Smooth muscle cell of the pulmonary artery (primary cell): Measurements from ENCODE around the gene BTK. TPM values are rescaled to one million over a fixed set of nuclear protein-coding genes. Genes with fewer than 3 reads are reported as not detected.

Source experiments
- total RNA-seq: library from RNA; depleted of rRNA; stranded (reverse); fragments of >200 nt; gene quantifications from 2 replicates; pipeline ENCODE4 v1.2.3, GENCODE V29; 2014

BTK gene
- total RNA-seq = not detected in 2 replicates

GRCh38 chrX:101385795-101386541, at the start of gene BTK:
Gene BTK, minus strand, starts transcription at chrX:101386191. Its CDS starts 10,907 bp downstream, at chrX:101375284.

GRCh38 chrX:101407748-101408531, 21.9 kb upstream of the BTK start, which contains the start of the genes GLA and HNRNPH2:
Gene GLA, minus strand, starts transcription at chrX:101407925. Its CDS starts 22 bp downstream, at chrX:101407903.
Gene HNRNPH2, plus strand, starts transcription at chrX:101408222. Its CDS starts 3,767 bp downstream, at chrX:101411989.

GRCh38 chrX:101390664-101391525, 4.9 kb upstream of the BTK start, which contains the start of gene RPL36A:
Gene RPL36A, plus strand, starts transcription at chrX:101391011. Its CDS starts 33 bp downstream, at chrX:101391044.

GRCh38 chrX:101348452-101349192, 37.4 kb downstream of the BTK start, which contains the start of gene TIMM8A:
Gene TIMM8A, minus strand, starts transcription at chrX:101348742. Its CDS starts 78 bp downstream, at chrX:101348664.

Other genes starting within 250 kb of the BTK start
- gene DRP2, start 166.4 kb downstream of the BTK start, total RNA-seq = 1.0 and 1.8 TPM in 2 replicates
- gene TAF7L, start 94.9 kb downstream of the BTK start, total RNA-seq = 0.20 and 0.26 TPM in 2 replicates
- 4.0 and 4.1 TPM in 2 replicates for gene TIMM8A, start 37.4 kb downstream of the BTK start, total RNA-seq
- 381 and 482 TPM in 2 replicates for gene RPL36A, start 4.8 kb upstream of the BTK start, total RNA-seq
- 18.3 and 23.0 TPM in 2 replicates for gene GLA, start 21.7 kb upstream of the BTK start, total RNA-seq
- gene HNRNPH2, start 22.0 kb upstream of the BTK start, total RNA-seq = 55.9 and 72.3 TPM in 2 replicates
- gene ARMCX4, start 99.3 kb upstream of the BTK start, total RNA-seq = 4.4 and 7.3 TPM in 2 replicates
- gene ARMCX1, start 164.4 kb upstream of the BTK start, total RNA-seq = 40.6 and 51.0 TPM in 2 replicates
- 37.7 and 40.4 TPM in 2 replicates for gene ARMCX6, start 231.8 kb upstream of the BTK start, total RNA-seq
- gene ARMCX3, start 237.0 kb upstream of the BTK start, total RNA-seq = 91.0 and 132 TPM in 2 replicates